T-cell (primary cell): Measurements from ENCODE around the gene CLEC4G. TPM values are rescaled to one million over a fixed set of nuclear protein-coding genes. Genes with fewer than 3 reads are reported as not detected.
"Not testable (repeated sequence)": the region's sequence is repeated elsewhere in the genome, so short reads cannot be mapped to it uniquely, and the experiment has no call there.

Source experiments
- ATAC-seq, 4 experiments: fragments of 200-7000 bp in 3 of 4; fragments of 150-1000 bp in 1 of 4; cut with Tn5 transposase; replicated peaks in 1 of 4; 1 replicate in 3 of 4; 2 replicates in 1 of 4; pipeline ENCODE4 v1.10.0; 2021; ENCODE audit warnings: moderate library complexity in 3 of 4, mild to moderate bottlenecking in 2 of 4, moderate number of reproducible peaks in 1 of 4
- CTCF ChIA-PET, 2 donors: fragments of 300-600 bp; sonication (Branson Sonifier 250); formaldehyde crosslinking; loops; one replicate each; lab custom pipeline; 2022; ENCODE audit warnings: antibody characterized with exemption in 2 of 2; lab: Charles Lee
- POLR2A ChIA-PET, 2 donors: fragments of 300-600 bp; sonication (Branson Sonifier 250); formaldehyde crosslinking; loops; one replicate each; lab custom pipeline; 2022; ENCODE audit warnings: antibody characterized with exemption in 2 of 2; lab: Charles Lee
- DNase-seq, 35 experiments: peaks; one replicate each; pipeline versions ENCODE4 v3.0.0 to v3.0.0-alpha.2; 2013 to 2023
- H3K27ac ChIP-seq: one replicate; pipeline ENCODE4 v1.5.1; 2013; ENCODE audit warnings: low read length
- H3K27me3 ChIP-seq, 2 experiments: replicated peaks in 1 of 2; 1 replicate in 1 of 2; 2 replicates in 1 of 2; pipeline versions ENCODE4 v1.6.1 to v1.7.0; 2013; ENCODE audit warnings: low read length in 1 of 2, mixed read lengths in 1 of 2; ENCODE audit not compliant: control insufficient read depth in 2 of 2, insufficient read depth in 2 of 2; ENCODE audit errors: extremely low read depth in 1 of 2
- H3K36me3 ChIP-seq, 2 donors: 1 replicate in 1 of 2; 2 replicates in 1 of 2; pipeline versions ENCODE4 v1.6.1 to v1.7.0; 2013; ENCODE audit warnings: low read length in 1 of 2; ENCODE audit not compliant: control insufficient read depth in 2 of 2, insufficient read depth in 1 of 2; ENCODE audit errors: extremely low read depth in 1 of 2
- H3K4me1 ChIP-seq, 2 experiments: 1 replicate in 1 of 2; 2 replicates in 1 of 2; pipeline versions ENCODE4 v1.6.1 to v1.7.0; 2013; ENCODE audit warnings: low read length in 2 of 2, mixed read lengths in 1 of 2; ENCODE audit not compliant: insufficient read depth in 2 of 2, control insufficient read depth in 1 of 2; ENCODE audit errors: extremely low read depth in 1 of 2
- H3K4me3 ChIP-seq, 2 donors: 1 replicate in 1 of 2; 2 replicates in 1 of 2; pipeline versions ENCODE4 v1.5.1 to v1.7.0; 2013; ENCODE audit warnings: mild to moderate bottlenecking in 2 of 2, low read length in 1 of 2, moderate library complexity in 1 of 2; ENCODE audit not compliant: control insufficient read depth in 1 of 2; ENCODE audit errors: extremely low read depth in 1 of 2
- H3K9me3 ChIP-seq: 2 replicates; pipeline ENCODE4 v1.7.0; 2013
- H3K27ac Mint-ChIP-seq, 2 donors: one replicate each; pipeline ENCODE4 v1.8.0; 2020 to 2021; ENCODE audit warnings: mild to moderate bottlenecking in 2 of 2, mixed read lengths in 2 of 2
- H3K27me3 Mint-ChIP-seq, 2 donors: one replicate each; pipeline ENCODE4 v1.8.0; 2021 to 2022; ENCODE audit warnings: mixed read lengths in 2 of 2
- H3K36me3 Mint-ChIP-seq: one replicate; pipeline ENCODE4 v1.8.0; 2021; ENCODE audit warnings: mixed read lengths
- H3K4me1 Mint-ChIP-seq, 3 donors: one replicate each; pipeline ENCODE4 v1.8.0; 2020 to 2022; ENCODE audit warnings: mixed read lengths in 3 of 3, mild to moderate bottlenecking in 1 of 3
- H3K4me3 Mint-ChIP-seq, 3 donors: one replicate each; pipeline ENCODE4 v1.8.0; 2020 to 2022; ENCODE audit warnings: mild to moderate bottlenecking in 3 of 3, mixed read lengths in 3 of 3, moderate library complexity in 3 of 3
- H3K9me3 Mint-ChIP-seq, 3 donors: one replicate each; pipeline ENCODE4 v1.8.0; 2020 to 2022; ENCODE audit warnings: mixed read lengths in 3 of 3
- WGBS: methylation state at CpG from one replicate; pipeline ENCODE4 v1.1.5; 2013; ENCODE audit warnings: missing lambda C conversion rate; ENCODE audit not compliant: insufficient coverage; 5-methylcytosine and 5-hydroxymethylcytosine counted together
- total RNA-seq, 35 experiments: library from RNA in 6 of 35; stranded (reverse) in 6 of 35; fragments of 120-200 nt in 1 of 35; gene quantifications; one replicate each; pipeline versions ENCODE4 v1.2.1 to v1.2.4 and lab custom pipeline; 2013 to 2026

The CLEC4G gene
- total RNA-seq, 5 donors from 2014 or later (not counting 1 experiment from before 2014, with no cell fraction given): not detected

DNA sequence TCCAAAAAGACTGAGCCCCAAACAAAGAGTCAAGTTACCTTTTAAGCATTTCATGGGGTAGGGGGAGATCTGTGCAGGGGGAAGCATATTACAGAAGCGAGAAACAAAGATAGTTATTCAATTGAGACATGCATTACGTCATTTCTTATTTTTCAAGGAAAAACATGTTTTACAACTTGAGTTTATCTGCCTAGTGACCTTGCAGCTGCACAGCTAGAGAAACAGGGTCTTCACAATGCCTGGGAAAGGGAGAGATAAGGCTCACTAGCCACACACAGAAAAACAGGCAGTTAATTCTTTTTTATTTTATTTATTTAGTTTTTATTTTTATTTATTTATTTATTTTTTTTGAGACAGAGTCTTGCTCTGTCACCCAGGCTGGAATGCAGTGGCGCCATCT, 32.2 kb upstream of the CLEC4G start:
- WGBS: 100% methylated on average over 1 of the region's 3 CpGs
- CTCF ChIA-PET: not testable (repeated sequence)

DNA sequence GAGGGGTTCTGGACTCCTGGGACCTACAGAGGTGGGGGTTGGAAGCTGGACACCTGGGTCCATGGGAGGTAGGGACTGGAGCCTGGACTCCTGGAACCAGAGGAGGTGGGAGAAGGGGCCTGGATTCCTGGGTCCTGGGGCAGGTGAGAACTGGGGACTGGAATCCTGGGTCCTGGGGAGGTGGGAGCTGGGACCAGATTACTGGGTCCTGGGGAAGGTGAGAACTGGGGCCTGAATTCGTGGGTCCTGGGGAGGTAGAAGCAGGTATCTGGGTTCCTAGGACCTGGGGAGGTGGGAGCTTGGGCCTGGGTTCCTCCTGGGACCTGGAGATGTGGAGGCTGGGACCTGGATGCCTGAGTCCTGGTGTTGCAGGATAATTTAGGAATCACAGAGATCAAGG, 31.8 kb upstream of the CLEC4G start:
- Histone ChIP-seq H3K4me3 (no peak overlapping the region), H3K27ac (no peak overlapping the region), H3K27me3 (peaks cover 0 to 42% of the 10 kb centered on the region in 2 experiments), H3K4me1 (no peaks in the 10 kb centered on the region), H3K9me3 (peaks cover 5% of the 10 kb centered on the region), H3K36me3 (no peaks in the 10 kb centered on the region)
- ChIA-PET POLR2A (no interaction called here), CTCF (no interaction called here)
- WGBS: 63% methylated on average over 1 of the region's 1 CpG
- DNase-seq (no peak), ATAC-seq (no peak)
- no peak overlapping the region for H3K4me3 Mint-ChIP-seq
- peaks cover 8 to 10% (median 8%) of the 10 kb centered on the region in 3 donors for H3K4me1 Mint-ChIP-seq
- peaks cover 0 to 12% (median 12%) of the 10 kb centered on the region in 3 donors for H3K9me3 Mint-ChIP-seq
- H3K27ac Mint-ChIP-seq: no peak overlapping the region
- peaks cover 3% of the 10 kb centered on the region for H3K36me3 Mint-ChIP-seq
- H3K27me3 Mint-ChIP-seq: peaks cover 0 to 10% of the 10 kb centered on the region in 2 donors

More for the DNA sequence above, 32.2 kb upstream of the CLEC4G start:
- H3K4me1 ChIP-seq, H3K36me3 Mint-ChIP-seq, ATAC-seq, H3K4me3 Mint-ChIP-seq, H3K9me3 Mint-ChIP-seq, POLR2A ChIA-PET, H3K9me3 ChIP-seq, DNase-seq, H3K4me3 ChIP-seq, H3K27ac Mint-ChIP-seq, H3K27ac ChIP-seq, H3K36me3 ChIP-seq: not testable (repeated sequence)
- H3K27me3 ChIP-seq: peaks cover 0 to 42% of the 10 kb centered on the region in 2 experiments
- peaks cover 0 to 10% of the 10 kb centered on the region in 2 donors for H3K27me3 Mint-ChIP-seq
- peaks cover 8 to 10% (median 8%) of the 10 kb centered on the region in 3 donors for H3K4me1 Mint-ChIP-seq

- peaks cover 0 to 10% of the 10 kb centered on the region in 2 donors for H3K27me3 Mint-ChIP-seq
- no peak within 1 kb of the TSS for H3K27ac ChIP-seq
- CTCF ChIA-PET: no interaction called here
- H3K27me3 ChIP-seq: peaks cover 0 to 39% of the 10 kb centered on the region in 2 experiments
- H3K27ac Mint-ChIP-seq: no peak within 1 kb of the TSS
- no peaks in the 10 kb centered on the region for H3K36me3 ChIP-seq
- ATAC-seq (no peak), DNase-seq (no peak)
- H3K4me1 ChIP-seq: no peaks in the 10 kb centered on the region
- H3K36me3 Mint-ChIP-seq: peaks cover 3% of the 10 kb centered on the region
- H3K4me1 Mint-ChIP-seq: peaks cover 8 to 10% (median 8%) of the 10 kb centered on the region in 3 donors
- H3K4me3 ChIP-seq: no peak within 1 kb of the TSS
- H3K9me3 ChIP-seq: peaks cover 5% of the 10 kb centered on the region
- no peak within 1 kb of the TSS for H3K4me3 Mint-ChIP-seq
- H3K9me3 Mint-ChIP-seq: peaks cover 0 to 19% (median 18%) of the 10 kb centered on the region in 3 donors
- POLR2A ChIA-PET: no interaction called here
- 95% methylated on average over 3 of the region's 8 CpGs for WGBS
Observed at GRCh38 chr19:7762719-7763293, 30.9 kb upstream of the CLEC4G start, which contains the start of gene CLEC4M. Gene CLEC4M, plus strand, starts transcription at chr19:7763243. Its CDS starts 24 bp downstream, at chr19:7763267.

DNA sequence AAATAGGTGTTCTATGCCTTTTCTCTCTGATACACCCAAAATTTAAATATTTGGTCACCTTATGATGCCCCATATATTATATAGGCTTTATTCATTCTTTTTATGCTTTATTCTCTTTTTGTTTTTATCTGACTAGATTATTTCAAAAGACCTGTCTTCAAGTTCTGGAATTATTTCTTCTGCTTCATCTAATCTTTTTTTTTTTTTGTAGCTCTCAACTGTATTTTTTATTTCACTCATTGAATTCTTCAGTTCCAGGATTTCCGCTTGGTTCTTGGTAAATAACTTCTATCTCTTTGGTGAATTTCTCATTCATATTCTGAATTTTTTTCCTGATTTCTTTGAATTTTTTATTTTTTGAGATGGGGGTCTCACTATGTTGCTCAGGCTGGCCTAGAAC, 27.2 kb upstream of the CLEC4G start:
- peaks cover 6 to 49% (median 35%) of the 10 kb centered on the region in 3 donors for H3K9me3 Mint-ChIP-seq
- no peak overlapping the region for H3K4me3 Mint-ChIP-seq
- H3K4me1 Mint-ChIP-seq: peaks cover 8 to 10% (median 8%) of the 10 kb centered on the region in 3 donors
- H3K27ac Mint-ChIP-seq: no peak overlapping the region
- no peak for ATAC-seq
- WGBS: no CpG with 5 or more reads among the region's 1 CpG
- DNase-seq: no peak
- CTCF ChIA-PET: interaction anchor here in 1 of 2 donors (0.6 kb wide), 1 partner anchor 95 kb away, joined by 3 read pairs; no protein-coding TSS in a partner anchor
- Histone ChIP-seq H3K36me3 (no peaks in the 10 kb centered on the region), H3K27ac (no peak overlapping the region), H3K4me1 (no peaks in the 10 kb centered on the region), H3K4me3 (no peak overlapping the region), H3K9me3 (peaks cover 5% of the 10 kb centered on the region), H3K27me3 (peaks cover 0 to 34% of the 10 kb centered on the region in 2 experiments)
- H3K27me3 Mint-ChIP-seq: peaks cover 0 to 8% of the 10 kb centered on the region in 2 donors
- peaks cover 14% of the 10 kb centered on the region for H3K36me3 Mint-ChIP-seq
- POLR2A ChIA-PET: no interaction called here

DNA sequence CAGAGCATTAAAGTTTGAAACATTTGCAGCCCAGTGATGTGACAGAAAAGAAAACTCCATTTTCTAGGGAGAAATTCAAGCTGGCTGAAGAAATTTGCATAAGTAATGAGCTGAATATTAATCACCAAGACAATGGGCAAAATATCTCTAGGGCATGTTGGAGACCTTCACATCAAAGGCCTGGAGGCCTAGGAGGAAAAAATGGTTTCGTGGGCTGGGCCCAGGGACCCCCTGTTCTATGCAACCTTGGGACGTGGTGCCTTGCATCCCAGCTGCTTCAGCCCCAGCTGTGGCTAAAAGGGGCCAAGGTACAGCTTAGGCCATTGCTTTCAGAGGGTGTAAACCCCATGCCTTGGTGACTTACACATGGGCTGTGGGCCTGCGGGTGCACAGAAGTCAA, 25.4 kb upstream of the CLEC4G start:
- peaks cover 0 to 2% (median under 1%) of the 10 kb centered on the region in 3 donors for H3K4me1 Mint-ChIP-seq
- no peak overlapping the region for H3K4me3 Mint-ChIP-seq
- H3K27ac ChIP-seq: no peak overlapping the region
- ChIA-PET CTCF (no interaction called here), POLR2A (interaction anchor here in 1 of 2 donors (0.6 kb wide), 1 partner anchor 19 kb away, joined by 3 read pairs; no protein-coding TSS in a partner anchor)
- peaks cover 5% of the 10 kb centered on the region for H3K9me3 ChIP-seq
- no peaks in the 10 kb centered on the region for H3K36me3 ChIP-seq
- DNase-seq (no peak), ATAC-seq (no peak)
- H3K36me3 Mint-ChIP-seq: peaks cover 14% of the 10 kb centered on the region
- H3K27me3 ChIP-seq: peaks cover 0 to 26% of the 10 kb centered on the region in 2 experiments
- WGBS: 78% methylated on average over 3 of the region's 3 CpGs
- H3K27me3 Mint-ChIP-seq: peaks cover 0 to 8% of the 10 kb centered on the region in 2 donors
- no peak overlapping the region for H3K27ac Mint-ChIP-seq
- peaks cover 6 to 49% (median 35%) of the 10 kb centered on the region in 3 donors for H3K9me3 Mint-ChIP-seq
- no peaks in the 10 kb centered on the region for H3K4me1 ChIP-seq
- H3K4me3 ChIP-seq: no peak overlapping the region

DNA sequence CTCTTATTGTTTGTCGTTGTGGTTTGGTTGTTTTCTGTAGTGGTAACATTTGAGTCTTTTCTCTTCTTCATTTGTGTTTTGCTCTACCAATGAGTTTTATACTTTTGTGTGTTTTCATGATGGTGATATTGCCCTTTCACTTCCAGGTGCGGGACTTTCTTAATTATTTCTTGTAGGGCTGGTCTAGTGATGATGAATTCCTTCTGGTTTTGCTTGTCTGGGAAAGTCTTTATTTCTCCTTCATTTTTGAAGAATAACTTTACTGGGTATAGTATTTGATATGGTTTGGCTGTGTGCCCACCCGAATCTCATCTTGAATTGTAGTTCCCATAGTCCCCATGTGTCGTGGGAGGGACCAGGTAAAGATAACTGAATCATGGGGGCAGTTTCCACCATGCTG, 24.3 kb upstream of the CLEC4G start:
- Mint-ChIP-seq H3K4me1 (peaks cover 2 to 4% (median 4%) of the 10 kb centered on the region in 3 donors), H3K36me3 (peaks cover 14% of the 10 kb centered on the region), H3K4me3 (no peak overlapping the region), H3K27ac (no peak overlapping the region), H3K9me3 (peaks cover 6 to 49% (median 35%) of the 10 kb centered on the region in 3 donors), H3K27me3 (peaks cover 0 to 9% of the 10 kb centered on the region in 2 donors)
- H3K4me3 ChIP-seq: no peak overlapping the region
- DNase-seq (no peak), ATAC-seq (no peak)
- POLR2A ChIA-PET: no interaction called here
- peaks cover 0 to 20% of the 10 kb centered on the region in 2 experiments for H3K27me3 ChIP-seq
- H3K4me1 ChIP-seq: peaks cover 0 to 3% of the 10 kb centered on the region in 2 experiments
- H3K9me3 ChIP-seq: peaks cover 5% of the 10 kb centered on the region
- H3K36me3 ChIP-seq: no peaks in the 10 kb centered on the region
- no CpG with 5 or more reads among the region's 4 CpGs for WGBS
- H3K27ac ChIP-seq: no peak overlapping the region
- CTCF ChIA-PET: no interaction called here
